ENCODE measurements around the gene COL27A1.

COL27A1 gene

DNA sequence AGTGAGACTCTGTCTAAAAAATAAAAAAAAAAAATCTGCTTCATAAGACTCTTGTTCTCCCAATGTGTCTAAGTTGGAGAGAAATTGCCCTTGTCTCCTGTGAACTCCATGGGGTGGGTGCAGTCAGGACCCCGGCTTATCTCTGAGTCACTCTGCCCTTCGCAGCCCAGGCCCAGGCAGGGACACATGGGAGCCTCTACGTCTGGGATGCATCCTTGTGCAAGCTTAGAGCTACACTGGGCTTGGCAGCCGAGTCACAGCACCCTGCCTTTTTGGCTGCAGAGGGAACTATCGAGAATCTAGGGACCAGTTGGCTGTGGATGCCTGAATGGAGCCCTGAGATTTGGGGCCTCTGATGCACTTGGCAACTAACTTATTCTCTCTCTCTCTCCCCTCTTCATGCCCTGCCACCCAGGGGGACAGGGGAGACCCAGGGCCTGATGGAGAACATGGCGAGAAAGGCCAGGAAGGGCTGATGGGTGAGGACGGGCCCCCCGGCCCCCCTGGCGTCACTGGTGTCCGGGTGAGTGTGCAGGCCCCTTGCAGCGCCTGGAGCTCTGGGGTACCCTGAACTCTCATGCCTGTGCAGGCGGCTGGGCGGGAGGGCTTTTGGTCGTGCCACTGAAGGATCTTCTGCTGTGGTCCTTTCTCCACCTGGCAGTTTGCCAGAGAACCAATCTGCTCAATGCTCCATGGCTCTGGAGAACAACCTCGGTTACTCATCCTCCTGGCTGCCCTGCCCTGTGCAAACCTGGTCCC, 120.1 kb downstream of the COL27A1 start:
- DNase-seq: no peak

DNA sequence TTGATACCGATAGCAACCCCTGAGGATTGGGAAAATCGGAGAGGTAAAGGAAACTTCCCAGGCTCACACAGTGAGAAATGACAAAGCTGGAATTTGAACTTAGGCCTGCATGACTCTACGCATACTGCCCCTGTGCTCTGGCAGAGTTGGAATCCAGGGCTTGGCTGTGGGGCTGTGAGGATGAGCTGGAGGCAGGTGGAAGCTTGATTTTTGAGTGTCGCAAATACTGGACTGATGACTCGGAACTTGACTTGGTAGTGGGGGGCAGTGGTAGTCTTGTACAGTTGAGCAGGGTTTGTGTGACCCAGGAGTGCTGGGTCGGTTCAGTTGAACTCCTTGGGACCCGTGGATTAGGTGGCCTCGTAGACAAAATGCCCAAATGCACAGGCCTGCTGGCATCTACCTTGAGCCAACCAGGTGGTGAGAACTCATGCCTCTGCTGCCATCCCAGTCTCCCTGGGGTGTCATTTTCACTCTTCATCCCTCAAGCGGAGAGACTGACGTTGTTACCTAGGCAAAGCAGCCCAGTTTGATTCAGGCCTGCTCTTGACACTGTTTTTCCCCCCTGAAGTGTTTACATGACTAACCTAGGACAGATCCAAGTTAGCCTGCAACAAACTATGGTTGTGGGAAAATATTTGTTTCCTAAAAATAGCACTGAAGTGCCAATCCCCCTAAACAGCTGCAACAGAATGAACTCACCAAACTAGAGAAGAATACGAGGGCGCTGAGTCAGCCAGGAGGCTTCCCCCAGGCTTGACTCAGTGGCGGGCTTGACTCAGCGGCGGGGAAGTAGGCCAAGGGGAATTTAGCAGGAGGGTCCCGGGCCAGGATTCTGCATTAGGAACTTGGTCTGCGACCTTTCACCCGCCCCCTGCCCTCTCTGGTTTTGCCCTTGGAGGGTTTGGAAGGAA, 121.8 kb downstream of the COL27A1 start:
- no peak for DNase-seq

DNA sequence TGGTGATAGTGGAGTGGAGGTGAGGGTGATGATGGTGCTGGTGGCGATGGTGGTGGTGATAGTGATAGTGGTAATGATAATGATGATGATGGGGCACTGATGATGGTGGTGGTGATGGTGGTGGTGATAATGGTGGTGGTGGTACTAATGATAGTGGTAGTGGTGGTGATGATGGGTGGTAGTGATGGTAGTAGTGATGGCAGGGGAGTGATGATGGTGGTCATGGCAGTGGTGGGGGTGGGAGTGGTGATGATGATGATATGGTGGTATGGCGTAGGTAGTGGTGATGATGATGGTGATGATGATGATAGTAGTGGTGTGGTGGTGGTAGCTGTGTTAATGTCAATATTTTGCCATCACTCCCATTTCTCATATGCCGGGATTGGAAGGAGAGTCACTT, 123.0 kb downstream of the COL27A1 start:
- no peak for DNase-seq

DNA sequence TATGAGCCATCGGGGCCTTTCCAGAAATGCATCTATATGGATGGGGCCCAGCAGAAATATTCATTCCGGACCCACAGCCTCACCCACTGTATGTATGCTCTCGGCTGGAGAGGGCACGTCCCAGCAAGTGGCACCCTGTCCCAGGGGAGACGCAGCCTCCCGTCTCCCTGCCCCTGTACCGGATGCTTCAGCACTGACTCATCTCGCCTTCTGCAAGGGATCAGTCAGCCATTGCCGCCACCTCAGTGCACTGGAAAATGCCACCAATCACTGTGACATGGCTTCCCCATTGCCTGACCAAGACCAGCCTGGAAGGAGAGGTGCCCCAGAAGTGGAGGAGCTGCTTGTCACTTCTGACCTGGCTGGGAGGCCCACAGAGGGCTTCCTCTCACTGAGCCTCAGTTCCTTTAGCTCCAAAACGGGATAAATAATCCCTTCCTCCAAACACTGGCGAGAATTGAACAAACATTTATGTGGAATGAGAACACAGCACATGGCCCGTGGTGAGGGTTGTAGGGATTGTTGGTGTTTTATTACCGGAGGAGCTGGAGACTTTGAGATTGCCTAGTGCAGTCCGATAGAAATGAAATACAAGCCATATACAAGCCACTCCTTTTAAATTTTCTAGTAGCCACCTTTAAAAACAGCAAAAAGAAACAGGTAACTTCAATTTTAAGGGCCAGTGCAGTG, 123.7 kb downstream of the COL27A1 start:
- no peak for DNase-seq

DNA sequence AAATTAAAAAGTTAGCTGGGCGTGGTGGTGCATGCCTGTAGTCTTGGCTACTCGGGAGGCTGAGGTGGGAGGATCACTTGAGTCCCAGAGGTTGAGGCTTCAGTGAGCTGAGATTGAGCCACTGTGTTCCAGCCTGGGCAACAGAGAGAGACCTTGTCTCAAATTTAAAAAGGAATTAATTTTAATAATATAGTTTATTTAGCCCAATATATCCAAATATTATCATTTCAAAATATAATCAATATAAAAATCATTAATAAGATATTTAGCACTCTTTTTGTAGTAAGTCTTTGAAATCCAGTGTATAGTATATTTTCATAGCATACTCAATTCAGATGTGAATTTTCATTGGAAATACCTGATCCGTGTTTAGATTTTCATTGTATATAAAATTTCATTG, 124.4 kb downstream of the COL27A1 start:
- no peak for DNase-seq

DNA sequence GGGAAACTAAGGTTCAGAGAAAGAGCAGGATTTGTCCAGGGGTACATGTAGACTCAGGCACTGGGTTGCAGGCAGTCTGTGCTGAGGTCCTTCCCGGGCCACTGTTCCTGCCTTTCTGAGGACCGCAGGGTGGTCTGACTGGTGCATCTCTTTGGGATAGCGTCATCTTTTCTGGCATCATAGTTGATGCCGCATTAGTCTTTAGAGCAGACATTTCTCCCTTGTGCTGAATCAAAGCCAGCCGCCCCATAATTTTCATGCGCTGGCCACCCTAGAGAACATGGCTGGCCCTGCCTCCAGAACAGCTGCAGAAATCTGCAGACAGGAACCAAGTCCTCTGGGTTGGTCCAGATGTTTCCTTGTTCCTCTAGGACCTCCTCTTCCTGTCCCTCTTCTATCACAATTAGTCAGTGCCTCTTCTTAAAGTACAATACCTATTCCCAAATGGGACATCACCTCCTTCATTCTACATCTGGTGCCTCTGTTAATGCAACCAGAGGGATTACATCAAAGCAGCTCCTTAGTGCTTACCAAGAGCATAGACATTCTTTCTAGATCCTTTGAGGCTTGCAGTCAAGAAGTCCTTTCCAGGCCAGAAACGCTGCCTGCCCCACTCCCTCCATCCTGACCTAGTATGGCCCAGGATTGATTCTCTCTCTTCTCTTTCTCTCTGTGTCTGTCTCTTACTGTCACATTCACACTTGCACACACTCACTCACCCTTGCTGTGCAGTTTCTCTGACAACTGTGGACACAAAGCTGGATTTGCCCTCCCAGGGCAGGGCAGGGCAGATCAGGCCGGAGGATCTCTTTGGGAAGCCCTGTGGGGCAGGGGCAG, 125.5 kb downstream of the COL27A1 start:
- DNase-seq: no peak

DNA sequence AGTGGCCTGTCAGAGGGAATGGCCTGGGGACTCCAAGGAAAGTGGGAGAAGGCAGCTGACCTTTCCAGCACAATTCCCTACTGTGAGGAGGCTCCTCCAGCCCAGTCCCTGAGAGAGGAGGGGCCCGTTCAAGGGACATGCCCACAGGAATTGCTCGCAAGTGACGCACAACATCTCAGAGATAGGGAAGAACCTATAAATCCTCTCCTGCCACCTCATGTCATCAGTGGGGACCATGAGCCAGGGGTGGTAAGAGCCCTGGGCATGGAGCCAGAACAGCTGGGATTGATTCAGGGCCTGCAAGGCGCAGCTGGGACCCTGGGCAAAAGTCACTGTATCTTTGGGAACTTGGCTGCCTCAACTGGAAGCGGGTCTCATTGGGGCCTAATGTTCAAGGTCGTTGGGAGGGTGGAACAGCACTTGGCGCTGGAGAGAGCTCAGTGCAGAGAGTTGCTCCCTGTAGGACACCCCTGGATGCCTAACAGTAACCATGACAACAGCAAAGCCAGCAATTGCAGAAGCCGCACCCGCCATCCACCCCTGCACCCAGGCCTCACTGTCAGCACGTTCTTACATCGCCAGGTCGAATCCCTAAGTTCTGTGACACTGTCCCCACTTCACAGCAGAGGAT, 126.3 kb downstream of the COL27A1 start:
- no peak for DNase-seq

DNA sequence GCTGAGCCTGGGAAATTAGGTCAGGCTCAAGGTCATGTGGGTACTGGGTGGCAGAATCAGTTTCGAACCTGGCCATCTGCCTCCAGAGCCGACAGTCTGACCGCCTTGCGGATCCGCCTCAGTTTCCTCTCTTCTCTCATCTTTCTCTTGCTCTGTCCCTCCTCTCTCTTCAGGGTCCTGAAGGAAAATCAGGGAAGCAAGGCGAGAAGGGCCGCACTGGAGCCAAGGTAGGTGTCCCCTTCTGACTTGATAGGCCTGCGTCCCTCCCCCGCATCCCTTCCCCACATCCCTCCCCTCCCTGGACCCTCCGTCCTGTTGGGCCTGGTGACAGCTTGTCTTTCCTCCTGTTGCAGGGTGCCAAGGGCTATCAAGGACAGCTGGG, 126.8 kb downstream of the COL27A1 start:
- no peak for DNase-seq

DNA sequence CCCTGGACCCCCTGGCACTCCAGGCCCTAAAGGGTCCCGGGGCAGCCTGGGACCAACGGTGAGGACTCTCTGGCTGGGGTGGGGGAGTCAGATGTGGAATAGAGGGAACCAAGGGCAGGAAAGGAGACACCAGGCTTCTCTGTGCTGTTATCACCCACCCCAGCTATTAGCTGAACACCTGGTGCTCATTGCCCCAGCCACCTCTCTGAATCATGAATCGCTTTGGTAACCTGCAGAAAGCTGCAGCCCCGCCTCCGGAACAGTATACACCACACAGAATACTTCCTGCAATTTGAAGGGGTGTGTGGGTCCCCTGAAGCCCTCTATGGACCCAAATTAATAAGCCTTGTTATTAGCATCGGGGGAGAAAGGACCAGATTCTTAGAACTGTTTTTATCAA, 127.2 kb downstream of the COL27A1 start:
- DNase-seq: no peak

DNA sequence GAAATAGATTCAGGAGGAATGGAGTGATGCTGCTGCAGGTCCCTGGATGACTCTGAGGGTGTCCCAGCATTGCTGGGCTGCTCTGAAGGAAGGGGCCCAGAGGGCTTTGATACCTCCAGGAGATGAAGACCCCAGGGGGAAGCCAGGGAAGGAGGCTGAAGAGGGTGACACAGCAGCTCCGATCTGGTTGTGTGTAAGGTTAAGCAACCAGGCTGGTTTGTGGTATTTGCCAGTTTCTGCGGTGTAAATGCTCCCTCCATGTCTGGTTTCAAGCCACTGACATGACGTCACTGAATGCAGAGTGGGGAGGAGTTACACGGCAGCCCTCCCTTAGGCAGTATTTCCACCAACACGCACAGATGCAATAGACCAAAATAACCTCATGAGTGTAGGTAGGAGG, 127.6 kb downstream of the COL27A1 start:
- DNase-seq: peak; percentile 64

DNA sequence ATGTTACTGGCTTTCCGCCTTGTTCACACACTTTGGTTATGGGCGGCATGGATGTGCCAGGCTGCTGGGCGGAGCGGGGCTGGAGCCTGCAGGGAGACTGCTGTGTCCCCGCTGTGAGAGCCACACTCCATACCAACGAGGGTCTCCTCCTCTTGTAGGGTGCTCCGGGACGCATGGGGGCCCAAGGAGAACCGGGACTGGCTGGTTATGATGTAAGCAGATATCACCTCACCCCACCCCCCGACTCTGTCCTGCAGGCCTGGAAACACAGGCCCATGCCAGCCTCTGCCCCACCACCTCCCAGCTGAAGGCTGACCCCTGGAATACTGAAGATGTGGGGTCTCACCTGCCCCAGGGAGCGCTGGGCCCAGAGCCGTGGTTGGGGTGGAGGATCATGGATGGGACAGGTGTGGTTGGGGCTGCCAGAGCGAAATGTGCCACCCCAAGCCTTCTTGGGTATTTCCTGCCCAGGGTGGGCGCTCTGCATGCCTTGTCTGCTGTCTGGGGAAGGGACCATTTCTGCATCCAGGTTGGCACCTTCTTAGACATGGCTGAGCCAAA, 128.3 kb downstream of the COL27A1 start:
- no peak for DNase-seq

DNA sequence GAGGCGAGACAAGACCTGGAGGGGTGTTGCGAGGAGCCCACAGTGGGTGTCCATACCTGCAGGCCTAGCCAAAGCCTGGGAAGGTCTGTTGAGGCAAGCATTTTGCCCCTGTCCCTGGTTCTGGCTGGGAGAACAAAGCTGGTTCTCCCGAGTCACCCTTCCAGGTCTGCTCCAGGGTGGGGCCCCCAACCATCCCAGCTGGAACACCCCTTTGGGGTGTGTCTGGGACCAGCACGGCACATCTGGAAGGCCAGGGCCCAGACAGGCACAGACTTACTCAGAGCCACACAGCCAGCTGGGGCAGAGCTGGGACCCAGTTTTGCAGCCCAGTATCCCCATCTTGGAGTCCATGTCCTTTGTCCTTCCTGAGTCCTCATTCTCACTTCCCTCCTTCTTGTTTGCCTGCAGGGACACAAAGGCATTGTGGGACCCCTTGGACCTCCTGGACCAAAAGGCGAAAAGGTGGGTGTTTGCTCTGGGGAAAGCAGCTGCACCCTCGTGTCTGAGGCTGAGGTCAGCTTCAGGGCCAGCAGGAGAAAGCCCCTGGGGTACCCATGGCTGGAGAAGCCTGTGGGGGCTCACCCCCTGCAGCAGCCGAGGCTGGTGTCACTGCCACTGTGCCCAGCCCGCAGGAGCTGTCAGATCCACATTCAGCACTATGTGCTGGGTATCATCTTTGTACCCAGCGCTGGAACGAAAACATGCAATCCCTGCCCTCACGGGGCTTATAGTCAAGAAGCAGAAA, 129.2 kb downstream of the COL27A1 start:
- DNase-seq: no peak

DNA sequence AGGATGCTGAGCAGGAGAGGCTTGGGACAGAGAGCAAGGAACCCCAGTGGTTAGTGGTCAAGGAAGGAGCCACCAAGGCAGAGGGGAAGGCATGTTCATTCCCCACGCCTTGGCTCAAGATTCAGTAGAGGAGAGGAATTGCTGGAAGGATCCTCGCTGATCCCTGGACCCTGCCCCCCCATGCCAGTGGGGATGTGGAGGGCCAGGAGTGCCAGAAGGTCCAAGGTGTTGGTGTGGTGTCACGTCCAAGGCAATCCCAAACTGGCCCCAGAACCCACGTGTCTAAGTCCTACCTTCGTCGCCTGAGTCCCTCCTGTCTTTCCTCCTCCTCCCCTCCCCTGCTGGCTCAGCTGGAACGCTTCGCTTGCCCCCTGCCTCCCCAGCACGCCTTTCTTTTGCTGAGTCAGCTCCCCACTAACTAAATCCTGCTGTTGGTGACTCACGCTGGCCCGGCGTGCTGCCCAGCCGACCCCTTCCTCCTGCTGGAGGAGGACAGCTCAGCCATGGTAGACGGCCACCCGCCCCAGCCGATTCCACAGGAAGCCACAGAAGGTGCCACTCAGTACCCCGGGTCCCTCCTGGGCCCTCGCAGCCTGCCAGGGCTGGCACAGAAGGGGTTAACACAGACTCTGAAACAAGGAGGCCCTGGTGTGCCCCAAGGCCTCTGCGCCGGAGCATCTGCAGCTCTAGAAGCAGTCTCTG, 130.0 kb downstream of the COL27A1 start:
- DNase-seq: no peak

DNA sequence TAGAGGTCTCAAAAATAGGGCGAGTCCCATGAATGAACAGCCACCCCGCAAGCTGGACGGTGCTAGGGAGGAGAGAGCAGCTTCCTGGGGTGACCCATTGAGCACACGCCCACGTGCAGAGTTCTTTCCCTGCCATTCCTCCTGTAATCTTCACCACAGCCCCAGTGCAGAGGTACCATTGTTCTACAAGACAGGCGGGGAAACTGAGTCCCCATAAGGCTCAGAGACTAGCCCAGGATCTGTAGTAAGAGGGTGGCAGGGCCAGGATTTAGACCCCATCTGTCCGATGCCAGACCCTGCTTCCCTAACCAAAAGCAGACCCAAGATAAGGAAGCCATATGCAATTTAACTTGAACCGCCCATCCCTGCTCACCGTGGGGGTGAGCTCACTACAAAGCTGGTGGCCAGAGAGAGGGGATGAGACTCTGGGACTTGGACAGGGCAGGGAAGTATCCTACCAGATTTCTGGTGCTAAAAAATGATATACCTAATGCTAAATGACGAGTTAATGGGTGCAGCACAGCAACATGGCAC, 130.9 kb downstream of the COL27A1 start:
- no peak for DNase-seq

DNA sequence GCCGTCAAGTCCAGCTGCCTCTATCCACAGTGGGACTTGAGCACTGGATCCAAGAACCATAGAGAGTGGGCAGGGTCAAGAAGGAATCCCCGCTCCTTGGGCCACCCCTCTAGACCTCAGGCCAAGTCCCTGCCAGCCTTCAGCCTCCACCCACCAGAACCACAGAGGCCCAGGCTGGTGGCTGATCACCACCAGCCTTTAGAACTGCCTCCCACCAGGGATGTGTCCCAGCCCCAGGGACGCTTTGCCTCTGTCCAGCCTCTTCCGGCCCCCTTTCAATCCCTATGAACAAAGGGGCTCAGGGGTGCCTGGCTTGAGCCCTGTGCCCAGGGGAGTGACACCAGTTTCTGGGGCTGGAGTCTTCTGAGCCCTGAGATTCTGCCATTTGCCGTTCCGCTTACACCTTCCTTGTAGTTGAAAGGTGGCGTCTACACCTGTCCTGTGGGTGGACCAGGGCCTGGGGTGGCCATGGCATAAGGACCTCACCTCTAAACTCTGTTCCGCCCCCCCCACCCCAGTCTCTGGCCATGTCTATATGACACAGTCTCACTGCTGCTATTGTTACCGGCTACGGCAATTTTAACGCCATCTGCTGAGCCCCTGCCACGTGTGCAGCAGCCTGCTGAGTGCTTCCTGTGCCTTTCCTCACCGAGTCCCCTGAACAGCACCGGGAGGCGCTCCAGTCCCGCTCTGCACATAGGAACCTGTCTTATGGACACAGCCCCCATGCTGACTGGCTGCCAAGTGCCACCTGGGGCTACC, 131.8 kb downstream of the COL27A1 start:
- DNase-seq: no peak

DNA sequence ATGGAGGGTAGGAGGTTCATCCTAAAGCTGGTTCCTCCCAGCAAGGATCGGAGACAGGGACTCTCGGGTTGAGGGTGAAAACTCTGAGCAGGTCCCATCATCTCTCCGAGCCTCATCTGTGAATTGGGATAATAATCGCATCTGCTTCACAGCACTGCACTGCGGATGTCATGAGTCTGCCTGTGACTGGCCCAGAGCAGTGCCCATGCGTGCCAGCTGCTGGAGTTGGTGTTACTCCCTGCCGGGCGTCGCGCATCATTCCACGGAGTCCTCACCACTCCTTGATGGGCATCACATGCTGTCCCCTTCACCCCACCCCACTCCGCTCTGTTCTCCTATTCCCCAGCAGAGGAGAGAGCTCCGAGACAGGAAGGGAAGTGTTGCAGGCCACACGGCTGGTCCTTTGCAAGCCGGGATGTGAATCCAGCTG, 132.4 kb downstream of the COL27A1 start:
- no peak for DNase-seq

DNA sequence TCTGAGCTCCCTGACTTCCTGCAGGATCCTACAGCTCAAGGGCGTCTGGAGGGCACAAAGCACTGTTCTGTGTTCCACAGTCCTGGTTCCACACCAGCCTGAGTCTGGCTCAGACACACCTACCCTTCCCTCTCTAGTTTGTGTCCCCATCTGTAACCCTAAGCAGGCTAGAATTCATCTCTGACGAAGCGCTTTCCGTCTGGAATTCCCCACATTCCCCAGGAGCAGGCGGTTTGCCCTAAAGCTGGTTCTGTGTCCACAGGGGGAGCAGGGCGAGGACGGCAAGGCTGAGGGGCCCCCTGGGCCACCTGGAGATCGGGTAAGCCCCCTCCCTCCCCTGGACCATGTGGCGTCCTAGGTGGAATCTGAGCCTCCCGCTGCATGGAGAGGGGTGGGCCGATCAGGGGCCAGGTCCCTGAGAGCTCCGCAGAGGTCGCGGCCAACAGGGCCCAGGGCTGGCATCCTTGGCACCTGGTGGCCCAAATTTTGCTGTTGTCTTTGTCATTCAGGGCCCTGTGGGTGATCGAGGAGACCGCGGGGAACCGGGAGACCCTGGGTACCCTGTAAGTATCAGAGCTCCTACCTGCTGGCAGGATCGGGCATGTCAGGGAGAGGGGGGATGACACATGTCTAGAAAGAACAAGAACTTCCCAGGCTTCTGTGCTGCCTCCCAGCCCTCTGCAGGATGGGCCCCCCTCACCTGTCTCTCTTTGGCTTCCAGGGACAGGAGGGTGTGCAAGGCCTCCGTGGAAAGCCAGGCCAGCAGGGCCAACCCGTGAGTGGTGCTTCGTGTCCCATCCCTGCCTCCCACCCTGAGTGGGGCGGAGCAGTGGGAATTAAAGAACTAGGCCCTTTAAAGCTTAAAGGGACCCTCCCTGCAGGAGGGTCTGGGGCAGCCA, 133.1 kb downstream of the COL27A1 start:
- no peak for DNase-seq

DNA sequence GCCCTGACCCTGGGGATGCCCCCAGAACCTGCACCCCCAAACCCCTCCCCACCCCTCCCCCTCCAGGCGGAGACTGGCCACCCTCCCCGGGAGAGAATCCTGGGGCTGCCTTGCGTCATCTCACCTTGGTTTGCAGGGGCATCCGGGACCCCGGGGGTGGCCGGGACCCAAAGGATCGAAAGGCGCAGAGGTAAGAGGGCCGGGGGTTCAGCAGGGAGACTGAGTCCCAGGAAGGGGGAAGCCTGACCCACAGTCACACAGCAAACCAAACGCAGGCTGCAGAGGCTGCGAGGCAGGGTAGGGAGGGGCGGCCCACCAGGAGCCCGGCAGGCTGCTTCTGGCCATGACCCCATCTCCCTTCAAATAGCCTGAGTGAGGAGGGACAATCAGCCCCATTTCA, 133.8 kb downstream of the COL27A1 start:
- no peak for DNase-seq
